ENCODE results near the gene SEPTIN1.
A peak's percentile ranks its signal among the peaks of the same experiment; 100 is the strongest.

Gene SEPTIN1

GRCh38 chr16:30358990-30359870, 23.1 kb downstream of the SEPTIN1 start:
- DNase-seq (ENCODE audit: insufficient read length, low spot score) = no peak
- FAIRE-seq = no peak

DNA sequence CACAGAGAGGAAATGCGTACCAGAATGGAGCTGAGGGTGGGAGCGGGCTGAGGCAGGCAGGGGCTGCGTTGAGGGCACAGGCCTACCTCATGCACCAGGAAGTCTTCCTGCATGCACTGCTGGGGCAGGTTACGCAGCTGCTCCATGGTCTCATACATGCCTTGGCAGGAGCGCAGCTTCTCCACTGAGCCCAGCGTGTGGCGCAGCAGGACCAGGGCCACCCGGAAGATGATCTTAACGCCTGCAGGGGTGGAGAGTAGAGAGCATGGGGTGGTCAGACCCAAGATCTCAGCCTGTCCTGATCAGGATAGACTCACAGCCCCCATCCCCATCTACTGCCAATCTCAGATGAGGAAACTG, 23.8 kb downstream of the SEPTIN1 start:
- no peak for FAIRE-seq
- DNase-seq (ENCODE audit: insufficient read length, low spot score) = no peak

DNA sequence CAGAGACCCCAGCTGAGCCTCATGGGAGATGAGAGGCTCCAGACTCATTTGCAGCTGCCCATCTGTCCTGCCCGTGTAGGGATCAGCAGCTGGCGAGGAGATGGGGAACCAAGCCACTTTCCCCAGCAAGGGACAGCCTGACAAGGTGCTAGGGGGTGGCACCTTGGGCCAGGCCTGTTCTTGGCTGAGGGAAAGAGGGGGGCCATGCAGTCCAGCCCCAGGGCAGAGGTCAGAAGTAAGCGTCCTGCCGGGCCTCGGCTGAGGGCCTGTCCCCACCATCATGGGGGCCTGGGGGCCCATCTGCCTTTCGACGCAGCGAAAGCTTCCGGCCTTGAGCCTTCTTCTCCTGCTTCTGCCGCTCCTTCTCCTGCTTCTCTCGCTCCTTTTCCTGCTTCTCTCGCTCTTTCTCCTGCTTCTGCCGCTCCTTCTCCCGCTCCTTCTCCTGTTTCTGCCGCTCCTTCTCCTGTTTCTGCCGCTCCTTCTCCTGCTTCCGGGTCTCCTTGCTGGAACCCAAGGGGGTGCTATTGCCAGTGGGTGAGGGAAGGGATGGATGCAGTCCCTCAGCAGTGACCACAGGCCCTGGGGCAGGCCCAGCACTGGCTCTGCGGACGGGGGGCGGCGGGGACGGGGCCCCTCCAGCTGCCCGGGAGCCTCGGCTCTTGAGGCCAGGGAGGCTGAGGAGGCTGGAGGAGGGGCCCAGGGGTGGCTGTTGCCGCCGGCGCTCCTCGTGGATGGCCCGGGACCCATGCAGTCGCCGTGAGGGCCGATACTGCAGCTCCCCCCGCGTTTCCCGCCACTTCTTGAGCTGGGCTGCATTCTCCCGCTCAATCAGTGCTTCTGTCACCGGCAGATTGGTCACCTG, 24.4 kb downstream of the SEPTIN1 start:
- DNase-seq (ENCODE audit: insufficient read length, low spot score) (no peak), FAIRE-seq (no peak)

GRCh38 chr16:30357085-30357714, 25.2 kb downstream of the SEPTIN1 start:
- FAIRE-seq = no peak

DNA sequence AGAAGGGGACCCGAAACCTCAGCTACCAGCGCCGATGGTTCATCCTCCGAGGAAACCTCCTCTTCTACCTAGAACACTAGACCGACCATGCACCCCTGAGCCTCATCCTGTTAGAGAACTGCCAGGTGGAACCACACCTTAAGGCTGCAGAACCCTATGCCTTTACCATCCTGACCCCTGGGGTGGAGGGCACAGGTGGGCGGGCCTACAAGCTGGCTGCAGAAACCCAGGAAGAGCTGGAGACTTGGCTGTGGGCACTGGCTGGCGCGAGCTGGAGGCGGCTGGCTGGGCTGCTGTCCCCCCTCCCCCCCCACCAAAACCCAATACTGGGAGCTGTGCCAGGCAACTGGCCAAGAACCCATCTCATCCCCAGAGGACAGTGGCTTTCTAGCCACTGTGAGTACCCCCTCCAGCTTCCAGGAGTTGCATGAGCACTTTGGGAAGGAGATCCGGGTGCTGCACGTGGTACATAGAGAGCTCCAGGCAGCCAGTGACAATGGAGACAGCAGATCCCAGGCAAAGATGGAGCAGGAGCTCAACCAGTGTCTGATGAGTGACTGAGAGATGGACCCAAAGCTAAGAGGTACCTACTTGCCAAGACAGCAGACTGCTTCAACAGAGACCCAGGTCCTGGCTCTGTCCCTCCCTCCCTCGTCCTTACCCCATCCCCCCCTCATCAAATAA, 25.8 kb downstream of the SEPTIN1 start:
- DNase-seq (ENCODE audit: insufficient read length, low spot score) (no peak), FAIRE-seq (no peak)

More at GRCh38 chr16:30357085-30357714, 25.2 kb downstream of the SEPTIN1 start:
- DNase-seq (ENCODE audit: insufficient read length, low spot score) = no peak

- no peak for FAIRE-seq
These were observed 26.4 kb downstream of the SEPTIN1 start for GRCh38 chr16:30355954-30356308.

DNA sequence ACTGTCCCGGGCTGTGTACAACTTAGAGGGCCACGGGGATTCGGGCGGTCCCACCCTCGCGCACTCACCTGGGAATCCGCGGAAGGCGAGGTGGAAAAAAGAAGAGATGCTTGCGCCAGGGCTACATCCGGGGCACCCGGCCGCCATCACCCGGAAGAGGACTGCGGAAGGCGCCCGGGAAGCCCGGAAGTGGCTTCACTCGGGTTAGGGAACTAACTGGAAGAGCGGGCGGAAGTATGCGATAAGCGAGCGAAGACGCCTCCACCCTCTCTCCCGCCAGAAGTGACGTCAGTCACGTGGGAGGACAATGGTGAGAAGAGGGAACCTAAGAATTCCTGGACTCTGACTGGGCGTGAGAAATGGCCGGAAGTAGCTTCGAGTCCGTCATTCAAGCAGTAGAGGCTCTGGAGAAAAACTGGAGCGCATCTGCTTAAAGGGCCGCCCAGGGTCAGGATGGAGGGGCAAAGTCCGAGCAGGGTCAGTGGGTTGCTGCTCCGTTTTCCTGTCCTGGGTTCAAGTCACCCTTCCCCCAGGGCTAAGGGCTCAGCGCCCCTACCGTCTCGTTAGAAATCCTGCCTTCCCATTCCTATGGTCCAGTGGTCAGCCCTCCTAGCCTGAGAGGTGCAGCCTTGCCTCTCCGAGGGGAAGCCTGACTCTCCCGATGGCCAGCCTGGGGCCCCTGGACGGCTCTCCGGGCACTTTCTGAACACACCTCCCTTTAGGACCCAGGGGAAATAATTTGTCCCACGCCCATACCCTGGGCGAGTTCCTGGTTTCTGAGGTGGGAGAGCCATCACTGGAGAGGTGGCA, 27.0 kb downstream of the SEPTIN1 start, which contains the start of gene CD2BP2:
CD2BP2 (minus strand) TSS at position 165 of the 810 bp plus-strand sequence. CDS start 627 bp downstream, outside the sequence.
- peak; percentile 92 for DNase-seq (ENCODE audit: insufficient read length, low spot score)
- FAIRE-seq = peak; percentile 97

More at GRCh38 chr16:30355954-30356308, 26.4 kb downstream of the SEPTIN1 start:
- DNase-seq (ENCODE audit: insufficient read length, low spot score) = no peak

DNA sequence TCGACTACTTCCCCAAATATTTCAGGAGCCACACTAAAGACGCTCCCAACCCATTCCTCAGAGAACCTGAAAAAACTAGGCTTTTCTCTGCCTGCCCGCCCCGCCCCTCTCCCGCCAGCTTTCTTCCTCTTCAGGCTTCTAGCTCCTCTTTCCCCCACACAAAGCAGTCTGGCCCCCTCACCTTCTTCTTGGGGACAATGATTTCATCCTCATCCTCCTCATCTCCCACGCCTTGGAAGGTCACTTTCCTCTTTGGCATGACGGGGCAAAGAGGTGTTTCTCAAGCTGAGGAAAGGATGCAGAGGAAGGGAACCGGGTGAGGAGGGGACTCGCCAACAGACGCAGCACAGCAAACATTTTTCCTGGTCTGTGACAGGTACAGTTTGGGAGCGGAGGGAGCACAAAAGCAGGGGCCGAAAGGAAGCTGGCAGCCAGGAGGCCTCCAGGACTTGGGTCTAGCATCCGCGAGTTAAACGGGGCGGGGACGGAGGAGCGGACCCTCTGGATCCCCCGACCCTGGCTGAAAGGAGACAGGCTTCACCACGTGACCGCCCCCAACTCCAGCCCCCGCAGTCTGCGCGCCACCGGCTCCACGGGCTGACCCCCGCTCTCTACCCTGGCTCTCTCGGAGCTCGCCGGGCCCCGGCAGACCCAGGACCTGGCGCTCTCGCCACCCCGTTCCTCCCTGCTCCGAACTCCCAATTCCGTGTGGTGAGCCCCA, 27.8 kb downstream of the SEPTIN1 start:
- DNase-seq (ENCODE audit: insufficient read length, low spot score) (no peak), FAIRE-seq (peak; percentile 35)

DNA sequence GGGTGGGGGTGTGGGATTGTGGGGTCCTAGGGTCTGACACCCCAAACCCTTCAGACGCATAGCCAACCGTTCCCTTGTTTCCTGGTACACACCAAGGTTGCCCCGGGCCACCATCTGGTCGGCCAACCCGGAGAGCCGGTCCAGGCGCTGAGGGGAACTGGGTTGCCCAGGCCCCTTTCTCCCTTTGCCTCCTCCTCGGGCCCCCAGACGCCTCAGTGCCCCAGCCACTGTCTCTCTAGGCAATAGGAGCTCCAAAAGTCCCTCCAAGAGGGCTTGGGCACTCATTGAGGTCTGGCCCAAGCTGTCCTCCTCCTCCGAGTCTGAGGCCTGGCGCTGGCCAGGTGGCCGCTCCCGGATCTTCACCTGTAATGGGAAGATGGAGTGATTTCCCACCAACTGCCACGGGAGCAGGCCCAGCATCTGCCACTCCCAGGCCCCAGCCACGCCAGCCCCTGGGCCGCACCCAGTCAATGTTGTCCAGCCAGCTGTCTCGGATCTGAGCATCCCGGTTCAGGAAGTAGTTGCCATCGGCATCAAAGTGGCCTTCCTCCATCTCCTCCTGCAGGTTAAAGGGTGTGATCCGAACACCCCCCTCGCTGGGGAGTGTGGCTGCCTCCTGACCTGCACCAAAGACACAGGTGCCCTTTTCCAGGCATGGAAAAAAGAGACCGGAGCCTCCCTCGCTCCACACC, 28.8 kb downstream of the SEPTIN1 start:
- DNase-seq (ENCODE audit: insufficient read length, low spot score) = no peak
- no peak for FAIRE-seq

DNA sequence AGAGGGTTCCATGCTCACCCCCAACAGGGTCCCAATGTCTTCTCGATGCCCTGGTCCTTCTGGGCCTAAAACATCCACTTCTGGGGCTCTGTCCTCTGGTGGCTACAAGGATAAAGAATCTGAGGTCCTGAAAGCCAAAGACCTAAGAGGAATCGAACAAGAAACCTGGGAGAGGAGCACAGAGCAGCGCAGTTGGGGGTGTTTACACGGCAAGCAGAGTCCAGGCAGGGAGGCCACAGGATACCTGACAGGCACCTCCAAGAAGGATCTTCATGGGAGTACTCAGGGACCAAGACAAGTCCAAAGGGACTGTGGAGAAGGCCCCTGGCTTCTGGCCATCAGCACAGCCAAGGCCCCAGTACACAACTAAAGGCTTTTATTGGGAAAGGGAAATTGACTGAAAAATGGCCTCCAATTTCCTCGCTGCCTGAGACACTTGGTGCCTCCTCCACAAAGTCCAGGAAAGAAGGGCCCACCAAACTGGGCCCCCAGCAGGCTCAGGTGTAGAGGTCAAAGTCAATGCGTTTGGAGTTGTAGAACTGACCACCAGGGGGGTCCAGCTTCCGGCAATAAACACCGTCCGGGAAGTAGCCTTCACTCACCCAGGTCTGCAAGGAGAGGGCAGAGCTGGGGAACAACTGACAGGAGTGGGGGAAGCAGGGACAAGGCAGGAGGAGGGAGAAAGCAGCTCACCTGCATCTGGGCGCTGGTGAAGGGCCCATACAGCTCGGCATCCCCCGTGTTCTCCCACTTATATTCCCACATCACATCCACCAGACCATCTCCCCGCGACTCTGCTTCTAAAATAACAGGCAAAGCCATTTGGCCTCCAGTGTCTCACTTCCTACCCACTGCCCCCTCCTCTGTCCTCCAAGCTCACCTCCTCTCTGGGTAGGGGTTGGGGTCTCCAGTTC, 29.6 kb downstream of the SEPTIN1 start:
- DNase-seq (ENCODE audit: insufficient read length, low spot score) (no peak), FAIRE-seq (no peak)

DNA sequence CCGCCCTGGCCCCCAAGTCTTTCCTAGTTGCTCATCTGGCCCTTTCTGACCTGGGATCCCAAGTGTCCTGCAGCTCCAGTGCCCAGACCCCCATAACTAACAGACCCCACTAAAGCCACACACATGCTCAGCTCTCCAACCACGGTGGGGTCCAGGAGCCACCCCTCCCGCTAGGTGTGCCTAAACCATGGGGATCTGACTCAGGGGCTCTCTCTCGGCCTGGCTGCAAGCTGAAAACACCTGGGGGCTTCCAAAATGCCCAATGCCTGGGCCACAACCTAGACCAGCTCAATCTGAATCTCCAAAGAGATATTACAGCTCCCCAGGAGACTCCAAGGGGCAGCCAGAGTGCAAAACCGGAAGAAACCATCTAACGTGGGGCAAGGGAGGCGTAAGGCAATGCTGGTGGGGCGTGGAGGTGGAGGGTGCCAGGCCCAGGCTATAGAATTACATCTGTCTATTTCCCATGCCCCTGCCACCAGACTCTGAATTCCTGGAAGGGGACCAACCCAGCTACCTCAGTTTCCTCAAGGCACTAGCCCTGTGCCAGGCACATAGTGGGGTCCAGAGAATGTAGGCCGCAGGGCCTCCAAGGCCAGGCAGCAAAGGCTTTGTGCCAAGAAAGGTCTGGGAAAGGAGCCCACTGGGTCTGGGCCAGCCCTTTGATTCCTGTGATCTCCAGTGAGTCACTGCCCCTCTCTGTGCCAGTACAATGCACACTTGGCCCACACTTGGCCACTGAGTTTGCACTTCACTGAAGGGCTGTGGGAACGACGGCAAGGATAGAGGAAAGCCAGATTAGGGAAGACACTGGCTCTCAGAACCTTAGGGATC, 30.6 kb downstream of the SEPTIN1 start:
- FAIRE-seq (no peak), DNase-seq (ENCODE audit: insufficient read length, low spot score) (no peak)

- no peak for DNase-seq (ENCODE audit: insufficient read length, low spot score)
- no peak for FAIRE-seq
These were observed 31.3 kb downstream of the SEPTIN1 start for GRCh38 chr16:30351001-30351441.

DNA sequence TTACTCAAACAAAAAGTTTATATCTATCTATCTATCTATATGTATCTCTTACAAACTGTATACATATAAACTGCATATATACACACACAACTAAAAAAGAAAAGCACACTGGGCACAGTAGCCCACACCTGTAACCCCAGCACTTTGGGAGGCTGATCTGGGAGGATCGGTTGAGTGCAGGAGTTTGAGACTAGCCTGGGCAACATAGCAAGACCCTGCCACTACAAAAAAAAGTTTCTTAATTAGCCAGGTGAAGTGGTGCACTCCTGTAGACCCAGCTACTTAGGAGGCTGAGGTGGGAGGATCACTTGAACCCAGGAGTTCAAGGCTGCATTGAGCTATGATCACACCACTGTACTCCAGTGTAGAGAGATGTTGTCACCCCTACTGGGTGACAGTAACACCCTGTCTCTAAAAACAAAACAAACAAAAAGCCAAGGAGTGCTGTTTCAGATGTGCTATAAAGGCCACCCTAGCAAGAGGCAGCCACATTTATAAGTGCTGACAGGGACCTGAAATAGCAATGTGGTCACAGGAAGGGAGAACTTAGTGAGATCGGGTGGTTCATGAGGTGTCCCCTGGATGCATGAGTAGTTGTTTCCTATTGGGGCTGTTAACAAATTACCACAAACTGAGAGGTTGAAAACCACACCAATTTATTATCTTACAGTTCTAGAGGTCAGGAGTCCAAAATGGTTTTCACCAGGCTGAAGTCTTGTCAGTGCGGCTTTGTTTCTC, 32.1 kb downstream of the SEPTIN1 start:
- DNase-seq (ENCODE audit: insufficient read length, low spot score) (peak; percentile 70), FAIRE-seq (peak; percentile 100)

- FAIRE-seq (peak; percentile 88), DNase-seq (ENCODE audit: insufficient read length, low spot score) (no peak)
These were observed 32.7 kb downstream of the SEPTIN1 start for GRCh38 chr16:30349675-30350074.

DNA sequence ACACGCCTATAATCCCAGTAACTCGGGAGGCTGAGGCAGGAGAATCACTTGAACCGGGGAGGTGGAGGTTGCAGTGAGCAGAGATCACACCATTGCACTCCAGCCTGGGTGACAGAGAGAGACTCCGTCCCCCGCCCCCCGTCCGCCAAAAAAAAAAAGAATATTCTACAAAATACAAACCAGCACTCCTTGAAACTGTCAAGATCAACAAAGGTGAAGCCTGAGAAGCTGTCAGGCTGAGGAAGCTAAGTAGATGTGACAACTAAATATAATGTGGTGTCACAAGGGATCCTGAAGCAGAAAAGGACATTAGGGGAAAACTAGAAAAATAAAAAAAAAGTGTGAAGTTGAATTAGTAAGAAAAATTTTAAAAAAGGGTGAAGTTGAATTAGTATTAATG, 33.4 kb downstream of the SEPTIN1 start:
- FAIRE-seq = no peak

GRCh38 chr16:30348113-30348512, 34.2 kb downstream of the SEPTIN1 start:
- DNase-seq (ENCODE audit: insufficient read length, low spot score) (no peak), FAIRE-seq (no peak)

More for the DNA sequence above, 33.4 kb downstream of the SEPTIN1 start:
- no peak for DNase-seq (ENCODE audit: insufficient read length, low spot score)

All from GM19239 (cell line).